ENCODE measurements around the gene HIC1. TPM values are rescaled to one million over a fixed set of nuclear protein-coding genes. Genes with fewer than 3 reads are reported as not detected.

HIC1 gene
- total and polyA plus RNA-seq, 2 experiments from 2014 or later = 0.17 to 0.26 TPM

DNA sequence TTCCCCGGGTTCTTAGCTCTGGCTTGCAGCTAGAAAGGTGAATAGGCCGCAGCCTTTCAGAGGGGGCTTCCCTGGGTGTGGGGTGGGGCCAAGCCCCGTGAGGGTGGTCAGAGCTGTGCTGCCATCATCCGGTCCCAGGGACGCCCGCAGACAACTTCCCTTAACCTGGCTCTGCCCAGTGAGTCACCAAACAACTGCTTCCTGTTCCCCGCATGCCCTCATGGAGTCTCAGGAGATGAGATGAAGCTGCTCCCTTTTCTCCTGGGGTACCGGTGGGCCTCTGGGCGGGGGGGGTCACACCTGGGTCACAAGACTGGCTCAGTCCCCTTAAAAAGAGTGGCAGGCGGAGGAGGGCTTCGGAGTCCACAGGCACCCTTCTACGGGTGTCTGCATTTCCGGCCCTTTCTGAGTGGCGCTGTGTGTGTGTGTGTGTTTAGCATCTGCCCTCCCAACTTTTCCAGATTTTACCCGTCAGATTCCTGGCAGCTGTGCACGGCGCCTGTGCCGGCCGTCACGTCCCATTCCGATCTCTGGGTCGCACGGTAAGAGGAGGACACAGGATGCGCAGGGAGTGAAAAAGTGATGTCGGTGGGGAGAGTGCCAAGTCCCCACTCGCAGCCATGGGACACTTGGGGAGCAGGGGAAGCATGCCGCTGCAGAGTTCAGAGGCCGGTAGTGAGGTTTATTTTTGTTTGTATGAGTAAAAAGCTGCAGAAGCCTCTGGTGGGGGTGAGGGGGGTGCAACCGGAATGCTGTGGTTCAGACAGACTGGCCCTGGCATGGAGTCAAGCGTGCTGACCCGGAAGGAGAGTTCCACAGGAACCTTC is 16.8 kb downstream of the HIC1 start:
- no peaks in the 10 kb centered on the region; the same call in 1 of the 2 replicates for H4K20me1 ChIP-seq (replicated peaks; ENCODE audit: insufficient read depth)
- H3K27me3 Mint-ChIP-seq (ENCODE audit: insufficient read depth, low read depth, poor library complexity) = peaks cover 17% of the 10 kb centered on the region
- ATAC-seq = no peak
- H3K9me3 Mint-ChIP-seq = no peaks in the 10 kb centered on the region
- no peaks in the 10 kb centered on the region for H3K79me2 ChIP-seq (replicated peaks; ENCODE audit: insufficient read depth)
- no peak for TF ChIP-seq EZH2phosphoT487 (IDR thresholded peaks at IDR 0.05; ENCODE audit: unreplicated experiment)
- no peak for TF ChIP-seq JUNB (IDR thresholded peaks at IDR 0.05; ENCODE audit: unreplicated experiment)
- TF ChIP-seq, protein P1, sequence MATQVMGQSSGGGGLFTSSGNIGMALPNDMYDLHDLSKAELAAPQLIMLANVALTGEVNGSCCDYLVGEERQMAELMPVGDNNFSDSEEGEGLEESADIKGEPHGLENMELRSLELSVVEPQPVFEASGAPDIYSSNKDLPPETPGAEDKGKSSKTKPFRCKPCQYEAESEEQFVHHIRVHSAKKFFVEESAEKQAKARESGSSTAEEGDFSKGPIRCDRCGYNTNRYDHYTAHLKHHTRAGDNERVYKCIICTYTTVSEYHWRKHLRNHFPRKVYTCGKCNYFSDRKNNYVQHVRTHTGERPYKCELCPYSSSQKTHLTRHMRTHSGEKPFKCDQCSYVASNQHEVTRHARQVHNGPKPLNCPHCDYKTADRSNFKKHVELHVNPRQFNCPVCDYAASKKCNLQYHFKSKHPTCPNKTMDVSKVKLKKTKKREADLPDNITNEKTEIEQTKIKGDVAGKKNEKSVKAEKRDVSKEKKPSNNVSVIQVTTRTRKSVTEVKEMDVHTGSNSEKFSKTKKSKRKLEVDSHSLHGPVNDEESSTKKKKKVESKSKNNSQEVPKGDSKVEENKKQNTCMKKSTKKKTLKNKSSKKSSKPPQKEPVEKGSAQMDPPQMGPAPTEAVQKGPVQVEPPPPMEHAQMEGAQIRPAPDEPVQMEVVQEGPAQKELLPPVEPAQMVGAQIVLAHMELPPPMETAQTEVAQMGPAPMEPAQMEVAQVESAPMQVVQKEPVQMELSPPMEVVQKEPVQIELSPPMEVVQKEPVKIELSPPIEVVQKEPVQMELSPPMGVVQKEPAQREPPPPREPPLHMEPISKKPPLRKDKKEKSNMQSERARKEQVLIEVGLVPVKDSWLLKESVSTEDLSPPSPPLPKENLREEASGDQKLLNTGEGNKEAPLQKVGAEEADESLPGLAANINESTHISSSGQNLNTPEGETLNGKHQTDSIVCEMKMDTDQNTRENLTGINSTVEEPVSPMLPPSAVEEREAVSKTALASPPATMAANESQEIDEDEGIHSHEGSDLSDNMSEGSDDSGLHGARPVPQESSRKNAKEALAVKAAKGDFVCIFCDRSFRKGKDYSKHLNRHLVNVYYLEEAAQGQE (IDR thresholded peaks at IDR 0.05; ENCODE audit: unreplicated experiment) = no peak
- TF ChIP-seq ZNF114 (CRISPR knock-in tag; IDR thresholded peaks at IDR 0.05) = no peak
- TF ChIP-seq, protein P2, sequence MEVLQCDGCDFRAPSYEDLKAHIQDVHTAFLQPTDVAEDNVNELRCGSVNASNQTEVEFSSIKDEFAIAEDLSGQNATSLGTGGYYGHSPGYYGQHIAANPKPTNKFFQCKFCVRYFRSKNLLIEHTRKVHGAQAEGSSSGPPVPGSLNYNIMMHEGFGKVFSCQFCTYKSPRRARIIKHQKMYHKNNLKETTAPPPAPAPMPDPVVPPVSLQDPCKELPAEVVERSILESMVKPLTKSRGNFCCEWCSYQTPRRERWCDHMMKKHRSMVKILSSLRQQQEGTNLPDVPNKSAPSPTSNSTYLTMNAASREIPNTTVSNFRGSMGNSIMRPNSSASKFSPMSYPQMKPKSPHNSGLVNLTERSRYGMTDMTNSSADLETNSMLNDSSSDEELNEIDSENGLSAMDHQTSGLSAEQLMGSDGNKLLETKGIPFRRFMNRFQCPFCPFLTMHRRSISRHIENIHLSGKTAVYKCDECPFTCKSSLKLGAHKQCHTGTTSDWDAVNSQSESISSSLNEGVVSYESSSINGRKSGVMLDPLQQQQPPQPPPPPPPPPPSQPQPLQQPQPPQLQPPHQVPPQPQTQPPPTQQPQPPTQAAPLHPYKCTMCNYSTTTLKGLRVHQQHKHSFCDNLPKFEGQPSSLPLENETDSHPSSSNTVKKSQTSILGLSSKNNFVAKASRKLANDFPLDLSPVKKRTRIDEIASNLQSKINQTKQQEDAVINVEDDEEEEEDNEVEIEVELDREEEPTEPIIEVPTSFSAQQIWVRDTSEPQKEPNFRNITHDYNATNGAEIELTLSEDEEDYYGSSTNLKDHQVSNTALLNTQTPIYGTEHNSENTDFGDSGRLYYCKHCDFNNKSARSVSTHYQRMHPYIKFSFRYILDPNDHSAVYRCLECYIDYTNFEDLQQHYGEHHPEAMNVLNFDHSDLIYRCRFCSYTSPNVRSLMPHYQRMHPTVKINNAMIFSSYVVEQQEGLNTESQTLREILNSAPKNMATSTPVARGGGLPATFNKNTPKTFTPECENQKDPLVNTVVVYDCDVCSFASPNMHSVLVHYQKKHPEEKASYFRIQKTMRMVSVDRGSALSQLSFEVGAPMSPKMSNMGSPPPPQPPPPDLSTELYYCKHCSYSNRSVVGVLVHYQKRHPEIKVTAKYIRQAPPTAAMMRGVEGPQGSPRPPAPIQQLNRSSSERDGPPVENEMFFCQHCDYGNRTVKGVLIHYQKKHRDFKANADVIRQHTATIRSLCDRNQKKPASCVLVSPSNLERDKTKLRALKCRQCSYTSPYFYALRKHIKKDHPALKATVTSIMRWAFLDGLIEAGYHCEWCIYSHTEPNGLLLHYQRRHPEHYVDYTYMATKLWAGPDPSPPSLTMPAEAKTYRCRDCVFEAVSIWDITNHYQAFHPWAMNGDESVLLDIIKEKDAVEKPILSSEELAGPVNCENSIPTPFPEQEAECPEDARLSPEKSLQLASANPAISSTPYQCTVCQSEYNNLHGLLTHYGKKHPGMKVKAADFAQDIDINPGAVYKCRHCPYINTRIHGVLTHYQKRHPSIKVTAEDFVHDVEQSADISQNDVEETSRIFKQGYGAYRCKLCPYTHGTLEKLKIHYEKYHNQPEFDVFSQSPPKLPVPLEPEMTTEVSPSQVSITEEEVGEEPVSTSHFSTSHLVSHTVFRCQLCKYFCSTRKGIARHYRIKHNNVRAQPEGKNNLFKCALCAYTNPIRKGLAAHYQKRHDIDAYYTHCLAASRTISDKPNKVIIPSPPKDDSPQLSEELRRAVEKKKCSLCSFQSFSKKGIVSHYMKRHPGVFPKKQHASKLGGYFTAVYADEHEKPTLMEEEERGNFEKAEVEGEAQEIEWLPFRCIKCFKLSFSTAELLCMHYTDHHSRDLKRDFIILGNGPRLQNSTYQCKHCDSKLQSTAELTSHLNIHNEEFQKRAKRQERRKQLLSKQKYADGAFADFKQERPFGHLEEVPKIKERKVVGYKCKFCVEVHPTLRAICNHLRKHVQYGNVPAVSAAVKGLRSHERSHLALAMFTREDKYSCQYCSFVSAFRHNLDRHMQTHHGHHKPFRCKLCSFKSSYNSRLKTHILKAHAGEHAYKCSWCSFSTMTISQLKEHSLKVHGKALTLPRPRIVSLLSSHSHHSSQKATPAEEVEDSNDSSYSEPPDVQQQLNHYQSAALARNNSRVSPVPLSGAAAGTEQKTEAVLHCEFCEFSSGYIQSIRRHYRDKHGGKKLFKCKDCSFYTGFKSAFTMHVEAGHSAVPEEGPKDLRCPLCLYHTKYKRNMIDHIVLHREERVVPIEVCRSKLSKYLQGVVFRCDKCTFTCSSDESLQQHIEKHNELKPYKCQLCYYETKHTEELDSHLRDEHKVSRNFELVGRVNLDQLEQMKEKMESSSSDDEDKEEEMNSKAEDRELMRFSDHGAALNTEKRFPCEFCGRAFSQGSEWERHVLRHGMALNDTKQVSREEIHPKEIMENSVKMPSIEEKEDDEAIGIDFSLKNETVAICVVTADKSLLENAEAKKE (CRISPR knock-in tag; IDR thresholded peaks at IDR 0.05) = no peak
- TF ChIP-seq, protein P3, sequence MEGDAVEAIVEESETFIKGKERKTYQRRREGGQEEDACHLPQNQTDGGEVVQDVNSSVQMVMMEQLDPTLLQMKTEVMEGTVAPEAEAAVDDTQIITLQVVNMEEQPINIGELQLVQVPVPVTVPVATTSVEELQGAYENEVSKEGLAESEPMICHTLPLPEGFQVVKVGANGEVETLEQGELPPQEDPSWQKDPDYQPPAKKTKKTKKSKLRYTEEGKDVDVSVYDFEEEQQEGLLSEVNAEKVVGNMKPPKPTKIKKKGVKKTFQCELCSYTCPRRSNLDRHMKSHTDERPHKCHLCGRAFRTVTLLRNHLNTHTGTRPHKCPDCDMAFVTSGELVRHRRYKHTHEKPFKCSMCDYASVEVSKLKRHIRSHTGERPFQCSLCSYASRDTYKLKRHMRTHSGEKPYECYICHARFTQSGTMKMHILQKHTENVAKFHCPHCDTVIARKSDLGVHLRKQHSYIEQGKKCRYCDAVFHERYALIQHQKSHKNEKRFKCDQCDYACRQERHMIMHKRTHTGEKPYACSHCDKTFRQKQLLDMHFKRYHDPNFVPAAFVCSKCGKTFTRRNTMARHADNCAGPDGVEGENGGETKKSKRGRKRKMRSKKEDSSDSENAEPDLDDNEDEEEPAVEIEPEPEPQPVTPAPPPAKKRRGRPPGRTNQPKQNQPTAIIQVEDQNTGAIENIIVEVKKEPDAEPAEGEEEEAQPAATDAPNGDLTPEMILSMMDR (conservative IDR thresholded peaks at IDR 0.05; ENCODE audit: low read depth in 2 of 2) = no peak
- TF ChIP-seq, protein P4, sequence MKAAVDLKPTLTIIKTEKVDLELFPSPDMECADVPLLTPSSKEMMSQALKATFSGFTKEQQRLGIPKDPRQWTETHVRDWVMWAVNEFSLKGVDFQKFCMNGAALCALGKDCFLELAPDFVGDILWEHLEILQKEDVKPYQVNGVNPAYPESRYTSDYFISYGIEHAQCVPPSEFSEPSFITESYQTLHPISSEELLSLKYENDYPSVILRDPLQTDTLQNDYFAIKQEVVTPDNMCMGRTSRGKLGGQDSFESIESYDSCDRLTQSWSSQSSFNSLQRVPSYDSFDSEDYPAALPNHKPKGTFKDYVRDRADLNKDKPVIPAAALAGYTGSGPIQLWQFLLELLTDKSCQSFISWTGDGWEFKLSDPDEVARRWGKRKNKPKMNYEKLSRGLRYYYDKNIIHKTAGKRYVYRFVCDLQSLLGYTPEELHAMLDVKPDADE (IDR thresholded peaks at IDR 0.05) = no peak
- TF ChIP-seq STAT1 (IDR thresholded peaks at IDR 0.05; ENCODE audit: unreplicated experiment) = no peak
- TF ChIP-seq ZNF331 (CRISPR knock-in tag; IDR thresholded peaks at IDR 0.05; ENCODE audit: low read depth) = no peak
- TF ChIP-seq CREB1 (CRISPR knock-in tag; IDR thresholded peaks at IDR 0.05; ENCODE audit: low read depth) = no peak
- no peaks in the 10 kb centered on the region for H3K36me3 ChIP-seq (ENCODE audit: insufficient read depth)
- no peak overlapping the region for H3K4me2 ChIP-seq
- no peaks in the 10 kb centered on the region; the same call in 1 of the 2 replicates for H3F3A ChIP-seq (replicated peaks; ENCODE audit: low read depth)
- no peak overlapping the region for H3K4me3 Mint-ChIP-seq
- no peaks in the 10 kb centered on the region; the same call in 2 of the 3 replicates for H3K36me3 Mint-ChIP-seq (ENCODE audit: low read depth)
- H3K4me1 ChIP-seq (ENCODE audit: insufficient read depth) = peaks cover 19% of the 10 kb centered on the region
- H3K27ac ChIP-seq (ENCODE audit: low read depth) = 0 out of 2 replicates have a peak overlapping the region, but pooled peaks have one; percentile 19
- no peaks in the 10 kb centered on the region for H3K27me3 ChIP-seq (ENCODE audit: insufficient read depth)
- peaks cover 37% of the 10 kb centered on the region for H3K4me1 Mint-ChIP-seq
- no peaks in the 10 kb centered on the region for H3K9me2 ChIP-seq (ENCODE audit: insufficient read depth)
- no peak overlapping the region for H3K4me3 ChIP-seq
- peak overlapping the region; percentile 28; the same call in 1 of the 2 replicates for H3K27ac Mint-ChIP-seq
- no peak for DNase-seq (ENCODE audit: low spot score)
- no peak overlapping the region for H2AFZ ChIP-seq

Measured in GM23338 (cell line).